WTC11 (cell line): ENCODE measurements around the gene PRPH. TPM values are rescaled to one million over a fixed set of nuclear protein-coding genes. Genes with fewer than 3 reads are reported as not detected.

ENCODE experiments used
- ATAC-seq: fragments of 200-7000 bp; cut with Tn5 transposase; 2 replicates; pipeline ENCODE4 v1.10.0; 2021; ENCODE audit warnings: mild to moderate bottlenecking, moderate library complexity
- CTCF ChIA-PET: fragments of 300-600 bp; sonication (Branson Sonifier 250); formaldehyde crosslinking; loops from one replicate; lab custom pipeline; 2021; ENCODE audit warnings: antibody characterized with exemption; lab: Charles Lee
- POLR2A ChIA-PET: fragments of 350-600 bp; sonication (Branson Sonifier 250); formaldehyde crosslinking; loops from one replicate; lab custom pipeline; 2021; ENCODE audit warnings: antibody characterized with exemption; lab: Charles Lee
- DNase-seq: peaks from one replicate; pipeline ENCODE4 v3.0.0; 2021; ENCODE audit warnings: low spot score
- H3K27ac Mint-ChIP-seq: 2 replicates; pipeline ENCODE4 v1.8.0; 2021; ENCODE audit warnings: mixed read lengths
- H3K27me3 Mint-ChIP-seq: 2 replicates; pipeline ENCODE4 v1.8.0; 2021; ENCODE audit warnings: low read depth, mild to moderate bottlenecking, moderate library complexity, mixed read lengths
- H3K36me3 Mint-ChIP-seq: 2 replicates; pipeline ENCODE4 v1.8.0; 2021; ENCODE audit warnings: mixed read lengths
- H3K4me1 Mint-ChIP-seq: 2 replicates; pipeline ENCODE4 v1.8.0; 2022; ENCODE audit warnings: mixed read lengths
- H3K4me3 Mint-ChIP-seq: 2 replicates; pipeline ENCODE4 v1.8.0; 2021; ENCODE audit warnings: mild to moderate bottlenecking, moderate library complexity, mixed read lengths
- H3K9me3 Mint-ChIP-seq: 2 replicates; pipeline ENCODE4 v1.8.0; 2021; ENCODE audit warnings: mixed read lengths
- ARID4B ChIP-seq: sonication (generic); formaldehyde crosslinking; IDR thresholded peaks from 2 replicates; pipeline ENCODE4 v1.8.0; 2023; ENCODE audit warnings: missing genetic modification reagents, mild to moderate bottlenecking, borderline replicate concordance
- ATF3 ChIP-seq: sonication (generic); formaldehyde crosslinking; conservative IDR thresholded peaks from 2 replicates; pipeline ENCODE4 v1.8.1; 2022; ENCODE audit warnings: mild to moderate bottlenecking, missing genetic modification reagents
- ATF6 ChIP-seq: sonication (generic); formaldehyde crosslinking; IDR thresholded peaks from 2 replicates; pipeline ENCODE4 v1.8.1; 2023; ENCODE audit warnings: mild to moderate bottlenecking, missing genetic modification reagents
- CREM ChIP-seq: sonication (generic); formaldehyde crosslinking; IDR thresholded peaks from 2 replicates; pipeline ENCODE4 v1.8.1; 2022; ENCODE audit warnings: mild to moderate bottlenecking, missing genetic modification reagents, moderate library complexity
- ERG ChIP-seq: fragments of 250-450 bp; sonication (Bioruptor Pico); IDR thresholded peaks from 2 replicates; pipeline ENCODE4 v1.8.0; 2021; ENCODE audit warnings: mild to moderate bottlenecking
- ESRRA ChIP-seq: sonication (generic); formaldehyde crosslinking; IDR thresholded peaks from 2 replicates; pipeline ENCODE4 v1.8.1; 2022; ENCODE audit warnings: mild to moderate bottlenecking, missing genetic modification reagents, borderline replicate concordance
- GABPB1 ChIP-seq: sonication (generic); formaldehyde crosslinking; IDR thresholded peaks from 2 replicates; pipeline ENCODE4 v1.8.1; 2023; ENCODE audit warnings: mild to moderate bottlenecking, missing genetic modification reagents
- KAT7 ChIP-seq: sonication (generic); formaldehyde crosslinking; IDR thresholded peaks from 2 replicates; pipeline ENCODE4 v1.8.1; 2023; ENCODE audit warnings: missing genetic modification reagents, mild to moderate bottlenecking, borderline replicate concordance
- MLX ChIP-seq: sonication (generic); formaldehyde crosslinking; IDR thresholded peaks from 2 replicates; pipeline ENCODE4 v1.8.1; 2023; ENCODE audit warnings: mild to moderate bottlenecking, missing genetic modification reagents, moderate library complexity
- NFE2L1 ChIP-seq: sonication (generic); formaldehyde crosslinking; IDR thresholded peaks from 2 replicates; pipeline ENCODE4 v1.8.1; 2023; ENCODE audit warnings: missing genetic modification reagents
- NR2C2 ChIP-seq: sonication (generic); formaldehyde crosslinking; IDR thresholded peaks from 2 replicates; pipeline ENCODE4 v1.8.0; 2022; ENCODE audit warnings: mild to moderate bottlenecking, missing genetic modification reagents
- ZBTB21 ChIP-seq: sonication (generic); formaldehyde crosslinking; IDR thresholded peaks from 2 replicates; pipeline ENCODE4 v1.8.1; 2023; ENCODE audit warnings: mild to moderate bottlenecking, missing genetic modification reagents, borderline replicate concordance
- ZNF138 ChIP-seq: sonication (generic); formaldehyde crosslinking; conservative IDR thresholded peaks from 2 replicates; pipeline ENCODE4 v1.8.1; 2022; ENCODE audit warnings: mild to moderate bottlenecking, moderate library complexity, missing genetic modification reagents
- ZNF423 ChIP-seq: fragments of 250-450 bp; sonication (Bioruptor Pico); IDR thresholded peaks from 2 replicates; pipeline ENCODE4 v2.1.2; 2022; ENCODE audit warnings: mild to moderate bottlenecking, moderate library complexity
- ZNF425 ChIP-seq: fragments of 250-450 bp; sonication (Bioruptor Pico); conservative IDR thresholded peaks from 2 replicates; pipeline ENCODE4 v1.9.0; 2021; ENCODE audit warnings: mild to moderate bottlenecking
- ZNF512 ChIP-seq: sonication (generic); formaldehyde crosslinking; IDR thresholded peaks from 2 replicates; pipeline ENCODE4 v1.8.1; 2022; ENCODE audit warnings: missing genetic modification reagents, borderline replicate concordance
- total RNA-seq: library from RNA; stranded (reverse); gene quantifications from 3 replicates; pipeline ENCODE4 v1.2.3, GENCODE V29; 2021

The PRPH gene
- total RNA-seq, 1 experiment from 2014 or later: 2.4 TPM

GRCh38 chr12:49334681-49335080 is 39.7 kb downstream of the PRPH start (continued):
- no peak for TF ChIP-seq ZNF423 (CRISPR knock-in tag)
- TF ChIP-seq KAT7: no peak
- TF ChIP-seq GABPB1: no peak
- TF ChIP-seq ZBTB21 (CRISPR knock-in tag): no peak
- TF ChIP-seq CREM (CRISPR knock-in tag): no peak
- no peak for TF ChIP-seq MLX

GRCh38 chr12:49335118-49335954 is 40.4 kb downstream of the PRPH start:
- H3K27ac Mint-ChIP-seq: no peak overlapping the region
- H3K4me1 Mint-ChIP-seq: peaks cover 51% of the 10 kb centered on the region
- TF ChIP-seq ZNF512: no peak
- TF ChIP-seq ZNF425: no peak
- no peak for TF ChIP-seq ERG (CRISPR knock-in tag)
- TF ChIP-seq ATF3 (CRISPR knock-in tag): no peak
- H3K36me3 Mint-ChIP-seq: peaks cover 2% of the 10 kb centered on the region; the same call in 1 of the 2 replicates
- DNase-seq (no peak), ATAC-seq (no peak)
- ChIA-PET CTCF (interaction anchor here (0.6 to 6.4 kb wide), 8 partner anchors 7 to 188 kb away, joined by 3 to 234 read pairs (median 30); partner anchors contain the start of genes DNAJC22, PRPH and TROAP), POLR2A (interaction anchor here (1.4 kb wide), 1 partner anchor 13 kb away, joined by 3 read pairs; the partner anchor contains the start of gene TROAP)
- H3K4me3 Mint-ChIP-seq: peak overlapping the region; percentile 41
- H3K27me3 Mint-ChIP-seq: peaks cover 90% of the 10 kb centered on the region
- no peaks in the 10 kb centered on the region for H3K9me3 Mint-ChIP-seq

- CTCF ChIA-PET: interaction anchor here (1.0 to 6.1 kb wide), 10 partner anchors 12 to 339 kb away, joined by 3 to 112 read pairs (median 19); partner anchors contain the start of genes DNAJC22, PRPH, SPATS2 and TROAP
- DNase-seq: no peak
- H3K27ac Mint-ChIP-seq: no peak overlapping the region
- no peaks in the 10 kb centered on the region; the same call in 1 of the 2 replicates for H3K36me3 Mint-ChIP-seq
- no peaks in the 10 kb centered on the region for H3K9me3 Mint-ChIP-seq
- no peak for ATAC-seq
- H3K4me1 Mint-ChIP-seq: peaks cover 59% of the 10 kb centered on the region
- H3K4me3 Mint-ChIP-seq: peak overlapping the region; percentile 70
- POLR2A ChIA-PET: interaction anchor here (1.4 to 2.1 kb wide), 2 partner anchors 13 to 31 kb away, joined by 3 to 8 read pairs; partner anchors contain the start of genes SPATS2 and TROAP
- H3K27me3 Mint-ChIP-seq: peaks cover 97% of the 10 kb centered on the region
- no peak for TF ChIP-seq NR2C2 (CRISPR knock-in tag)
- TF ChIP-seq ESRRA (CRISPR knock-in tag): no peak
- TF ChIP-seq ARID4B (CRISPR knock-in tag): peak; percentile 10; the same call in 1 of the 2 replicates
- TF ChIP-seq ATF6 (CRISPR knock-in tag): no peak
- TF ChIP-seq ZNF138 (CRISPR knock-in tag): peak; percentile 69; the same call in 1 of the 2 replicates
- peak; percentile 72; the same call in 1 of the 2 replicates for TF ChIP-seq NFE2L1
Observed at GRCh38 chr12:49335955-49336644, 41.2 kb downstream of the PRPH start.
